22Rv1 (cell line): ENCODE measurements around the gene NHEJ1.

Source experiments
- H3K27ac ChIP-seq: fragments of 450-650 bp; 2 replicates; pipeline ENCODE4 v1.5.1; 2017
- ZFX ChIP-seq: fragments of 450-650 bp; IDR thresholded peaks from 2 replicates; pipeline ENCODE4 v1.6.1; 2017; ENCODE audit warnings: antibody characterized with exemption, borderline replicate concordance
- TF ChIP-seq, protein P1 (sequence below): fragments of 450-650 bp; IDR thresholded peaks from 2 replicates; pipeline ENCODE4 v1.5.1; 2017; ENCODE audit warnings: mild to moderate bottlenecking

NHEJ1 gene

GRCh38 chr2:219071131-219071816 lies 89.3 kb downstream of the NHEJ1 start:
- H3K27ac ChIP-seq = no peak overlapping the region
- TF ChIP-seq, protein P1, sequence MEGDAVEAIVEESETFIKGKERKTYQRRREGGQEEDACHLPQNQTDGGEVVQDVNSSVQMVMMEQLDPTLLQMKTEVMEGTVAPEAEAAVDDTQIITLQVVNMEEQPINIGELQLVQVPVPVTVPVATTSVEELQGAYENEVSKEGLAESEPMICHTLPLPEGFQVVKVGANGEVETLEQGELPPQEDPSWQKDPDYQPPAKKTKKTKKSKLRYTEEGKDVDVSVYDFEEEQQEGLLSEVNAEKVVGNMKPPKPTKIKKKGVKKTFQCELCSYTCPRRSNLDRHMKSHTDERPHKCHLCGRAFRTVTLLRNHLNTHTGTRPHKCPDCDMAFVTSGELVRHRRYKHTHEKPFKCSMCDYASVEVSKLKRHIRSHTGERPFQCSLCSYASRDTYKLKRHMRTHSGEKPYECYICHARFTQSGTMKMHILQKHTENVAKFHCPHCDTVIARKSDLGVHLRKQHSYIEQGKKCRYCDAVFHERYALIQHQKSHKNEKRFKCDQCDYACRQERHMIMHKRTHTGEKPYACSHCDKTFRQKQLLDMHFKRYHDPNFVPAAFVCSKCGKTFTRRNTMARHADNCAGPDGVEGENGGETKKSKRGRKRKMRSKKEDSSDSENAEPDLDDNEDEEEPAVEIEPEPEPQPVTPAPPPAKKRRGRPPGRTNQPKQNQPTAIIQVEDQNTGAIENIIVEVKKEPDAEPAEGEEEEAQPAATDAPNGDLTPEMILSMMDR = no peak
- TF ChIP-seq ZFX = no peak

- H3K27ac ChIP-seq = no peak overlapping the region
- TF ChIP-seq, protein P1 = no peak
- TF ChIP-seq ZFX = no peak
These were observed 95.1 kb downstream of the NHEJ1 start for GRCh38 chr2:219065484-219065883.

- no peak overlapping the region for H3K27ac ChIP-seq
- TF ChIP-seq ZFX = no peak
- TF ChIP-seq, protein P1 = no peak
These were observed 98.5 kb downstream of the NHEJ1 start for GRCh38 chr2:219062081-219062480.

DNA sequence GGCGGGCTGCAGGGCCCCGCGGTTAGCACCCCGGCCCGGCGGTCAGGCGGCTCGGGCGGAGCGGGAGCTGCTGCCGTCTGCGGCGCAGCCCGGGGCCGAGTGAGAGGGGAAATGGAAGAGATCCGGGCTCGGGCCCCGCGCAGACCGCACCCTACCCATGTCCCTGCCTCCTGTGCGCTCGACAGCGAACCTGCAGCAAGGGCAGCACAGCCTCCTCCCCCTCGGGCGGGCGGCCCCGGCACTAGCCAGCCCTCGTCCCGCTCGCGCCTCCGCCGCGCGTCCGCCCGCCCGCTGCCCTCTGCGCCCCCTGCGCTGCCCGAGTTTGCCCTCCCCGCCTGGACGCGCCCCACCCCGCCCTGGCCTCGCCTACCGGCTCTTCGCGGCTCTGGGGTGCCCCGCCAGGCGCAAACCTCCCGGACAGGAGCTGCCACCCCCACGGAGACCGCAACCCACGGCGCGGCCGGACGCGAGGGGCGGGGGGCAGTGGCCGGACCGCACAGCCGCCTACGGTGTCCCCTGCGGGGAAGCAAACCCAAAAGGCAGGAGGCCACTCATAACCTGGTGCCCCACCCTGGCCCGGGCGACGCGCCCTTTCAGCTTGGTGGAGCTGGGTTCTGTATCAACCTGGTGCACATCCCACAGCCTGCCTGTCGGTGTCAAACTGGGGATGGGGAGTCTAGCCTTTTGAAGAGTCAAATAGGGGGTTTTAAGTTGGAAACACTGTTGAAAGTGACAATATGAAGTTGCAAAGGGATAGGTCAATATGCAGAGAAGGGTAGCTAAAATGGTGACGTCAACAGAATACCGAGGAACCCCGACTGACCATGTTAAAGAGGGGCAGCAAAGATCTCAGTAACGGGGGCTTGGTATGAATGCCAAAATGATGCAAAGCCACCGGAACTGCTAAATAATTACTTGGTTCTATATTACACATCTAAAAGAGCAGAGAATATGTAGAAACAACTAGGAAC lies 99.5 kb downstream of the NHEJ1 start, which contains the start of gene IHH:
Gene IHH, minus strand, starts transcription at position 101 of the 971 bp plus-strand sequence. CDS start 454 bp downstream, outside the sequence.
- TF ChIP-seq ZFX = no peak
- TF ChIP-seq, protein P1 = no peak
- H3K27ac ChIP-seq = no peak within 1 kb of the TSS

- TF ChIP-seq, protein P1 = no peak
- TF ChIP-seq ZFX = no peak
- no peak overlapping the region for H3K27ac ChIP-seq
These were observed 100.6 kb downstream of the NHEJ1 start for GRCh38 chr2:219059725-219060682.

DNA sequence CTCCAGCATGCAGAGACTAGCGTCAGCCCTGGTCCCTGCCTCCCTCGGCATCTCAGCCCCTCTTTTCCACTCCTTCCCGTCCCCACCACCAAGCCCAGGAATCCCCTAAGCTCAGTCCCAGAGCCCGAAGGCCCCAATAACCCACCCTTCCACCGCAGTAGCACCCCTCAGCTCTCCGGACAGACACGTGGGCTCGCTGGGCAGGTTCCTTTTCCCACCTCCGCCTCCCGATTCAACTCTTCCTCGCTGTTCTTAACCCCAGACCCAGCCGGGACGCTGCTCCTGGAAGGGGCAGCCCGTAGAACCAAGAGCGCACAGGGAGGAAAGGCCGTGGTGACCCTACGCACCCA lies 101.3 kb downstream of the NHEJ1 start:
- TF ChIP-seq ZFX = no peak
- TF ChIP-seq, protein P1 = no peak
- H3K27ac ChIP-seq = no peak overlapping the region
